HG02943 (cell line): Measurements from ENCODE around the gene MPZL2.

ENCODE experiments used
- ATAC-seq: cut with Tn5 transposase; IDR thresholded peaks from one replicate; pipeline ENCODE4 v1.9.1; 2021; ENCODE audit warnings: mild to moderate bottlenecking, low read depth, moderate library complexity; ENCODE audit not compliant: unreplicated experiment

The MPZL2 gene

DNA sequence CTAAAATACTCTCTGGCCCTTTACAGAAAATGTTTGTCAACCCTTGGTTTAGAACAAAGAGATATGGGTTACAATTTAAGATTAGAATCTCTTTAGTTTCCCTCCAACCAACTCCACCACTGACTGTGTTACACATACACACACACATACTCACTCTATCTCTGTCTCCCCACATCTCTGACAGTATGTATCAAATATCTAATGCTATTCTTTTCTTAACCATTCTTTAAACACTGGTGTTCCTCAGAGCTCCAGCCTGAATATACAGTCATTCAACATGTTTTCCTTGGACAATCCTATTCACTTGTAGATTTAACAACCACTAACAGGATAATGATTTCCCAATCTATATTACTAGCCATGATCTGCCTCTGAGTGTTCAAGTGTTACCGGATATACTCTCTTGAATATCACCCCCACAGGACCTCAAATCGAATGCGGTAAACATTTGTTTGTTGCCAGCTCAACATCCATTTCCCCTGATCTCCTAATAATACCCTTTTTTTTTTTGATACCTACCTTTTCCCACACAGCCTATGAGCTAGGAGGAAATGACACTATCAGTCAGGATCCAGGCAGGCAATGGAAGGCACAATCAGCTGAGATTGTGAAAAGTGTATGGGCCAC, 18.0 kb downstream of the MPZL2 start:
- no peak for ATAC-seq

DNA sequence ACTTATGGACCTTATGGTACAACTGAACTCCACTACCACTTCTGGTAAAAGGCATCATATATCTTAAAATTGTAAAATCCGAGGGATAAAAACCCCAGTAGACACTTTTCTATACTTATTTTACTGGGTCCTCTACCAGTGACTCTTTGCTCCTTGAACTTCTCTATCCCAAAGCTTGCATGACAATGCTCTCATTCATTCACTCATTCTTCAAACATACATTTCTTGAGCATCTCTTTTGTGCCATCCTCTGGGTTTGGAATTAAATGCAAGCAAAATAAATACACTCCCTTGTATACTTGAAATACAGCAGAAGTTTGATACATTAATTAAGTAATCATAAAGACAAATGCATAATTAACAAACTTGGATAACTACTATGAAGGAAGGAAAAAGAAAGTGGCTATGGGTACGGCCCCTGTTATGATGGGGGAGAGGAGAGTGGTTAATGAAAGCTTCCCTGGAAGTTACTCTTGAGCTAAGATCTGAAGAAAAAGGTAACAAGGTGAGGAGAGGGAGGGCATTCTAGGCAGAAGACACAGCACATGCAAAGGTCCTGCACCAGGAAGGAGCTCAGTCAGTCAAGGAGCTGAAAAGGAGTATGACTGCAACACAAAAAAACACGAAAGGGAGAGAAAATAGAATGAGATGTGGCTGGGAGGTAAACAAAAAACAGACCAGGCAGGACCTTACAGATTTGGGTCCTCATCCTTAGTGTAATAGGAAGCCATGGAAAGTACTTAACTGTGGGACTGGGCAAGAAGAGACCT, 19.9 kb downstream of the MPZL2 start:
- no peak for ATAC-seq

DNA sequence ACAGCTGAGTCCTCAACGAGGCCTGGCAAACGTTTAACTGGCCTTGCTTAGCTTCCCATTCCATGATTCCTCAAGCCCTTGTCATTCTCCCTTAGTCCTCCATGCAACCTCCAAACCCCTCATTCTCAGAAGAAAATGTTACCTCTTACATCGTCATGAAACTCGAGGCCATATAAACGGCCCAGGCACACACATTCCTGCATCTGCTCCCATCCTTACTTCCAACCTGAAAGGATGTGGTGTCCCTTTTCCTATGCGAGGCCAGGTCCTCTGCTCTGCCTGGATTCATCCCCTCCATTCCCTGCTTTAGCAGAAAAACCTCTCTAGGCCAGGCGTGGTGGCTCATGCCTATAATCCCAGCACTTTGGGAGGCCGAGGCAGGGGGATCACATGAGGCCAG, 20.9 kb downstream of the MPZL2 start:
- ATAC-seq = no peak

DNA sequence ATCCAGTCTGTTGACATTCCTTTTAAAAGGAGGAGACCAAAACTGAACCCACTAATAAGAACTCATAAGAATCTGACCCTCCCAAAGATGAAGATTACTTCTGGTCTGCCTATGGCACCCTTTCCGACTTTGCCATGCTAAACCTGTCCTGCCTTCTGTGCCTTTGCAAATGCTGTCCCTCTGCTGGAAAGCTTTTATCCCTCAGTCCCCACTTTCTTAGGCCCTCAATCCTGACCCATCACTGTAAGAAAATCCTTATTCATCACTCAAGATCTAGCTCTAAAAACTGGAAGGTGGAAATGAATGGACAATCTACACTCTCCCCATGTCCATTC, 22.4 kb downstream of the MPZL2 start:
- ATAC-seq = no peak

DNA sequence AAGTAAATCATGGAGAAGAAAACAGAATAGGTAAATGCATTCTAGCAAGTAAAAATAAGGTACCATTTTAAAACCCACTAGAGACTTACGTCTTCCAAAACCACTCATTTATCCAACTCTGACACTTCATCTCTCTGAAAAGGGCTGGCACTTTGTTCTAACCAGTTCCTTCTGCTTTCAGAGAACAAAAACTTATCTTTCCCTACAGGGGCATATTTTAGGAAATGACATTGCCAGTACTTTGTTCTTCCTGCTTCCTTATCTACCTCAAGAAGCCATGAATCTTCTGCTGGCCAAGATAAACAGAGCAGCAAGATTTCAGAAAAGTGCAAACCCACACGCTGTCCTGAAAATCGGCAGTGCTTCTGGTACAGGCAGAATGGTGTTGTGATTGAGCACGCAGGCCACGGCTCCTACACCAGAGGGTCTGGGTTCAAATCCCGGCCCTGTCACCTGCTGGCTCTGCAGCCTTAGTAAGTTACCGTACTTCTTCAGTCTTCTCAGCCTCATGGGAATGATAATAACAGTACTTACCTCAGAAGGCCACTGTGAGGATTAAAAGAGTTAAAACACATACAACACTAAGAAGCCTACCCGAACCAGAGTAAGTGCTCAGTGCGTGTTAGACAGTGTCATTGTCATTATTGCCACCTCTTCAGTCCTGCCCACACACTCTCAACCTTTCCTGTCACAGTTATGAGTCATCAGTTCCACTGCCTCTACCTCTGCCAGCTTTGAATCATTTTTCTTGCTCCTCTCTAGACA, 22.9 kb downstream of the MPZL2 start:
- peak; percentile 71 for ATAC-seq

DNA sequence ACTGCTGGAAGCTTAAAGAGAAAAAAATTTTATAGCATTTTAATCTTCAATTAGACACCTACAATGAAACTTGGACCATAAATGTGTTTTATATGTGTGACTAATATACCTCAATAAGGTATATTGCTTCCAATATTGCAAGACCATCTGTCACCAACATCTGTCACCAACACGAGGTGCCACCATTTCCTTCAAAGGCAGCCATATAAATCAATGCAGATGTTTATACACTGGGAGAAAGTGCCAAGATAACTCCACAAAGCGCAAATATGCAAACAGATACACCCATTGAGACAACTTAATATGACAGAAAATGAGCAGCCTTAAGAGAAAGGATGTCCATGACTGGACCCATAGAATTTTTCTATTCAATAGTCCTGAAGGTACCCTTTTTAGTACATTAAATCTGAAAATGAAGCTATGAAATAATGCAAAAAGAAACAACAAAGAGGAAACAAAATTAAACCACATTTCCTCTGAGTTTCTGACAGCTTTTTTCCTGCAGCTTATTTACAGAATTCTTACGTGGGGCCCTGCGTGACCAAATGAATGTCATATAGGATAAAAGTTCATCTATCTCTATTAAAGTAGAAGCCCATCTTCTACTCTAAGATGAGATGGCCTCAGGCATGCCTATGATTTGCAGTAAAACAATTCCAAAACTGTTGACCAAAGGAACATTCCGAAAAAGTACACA, 24.4 kb downstream of the MPZL2 start:
- ATAC-seq = no peak

DNA sequence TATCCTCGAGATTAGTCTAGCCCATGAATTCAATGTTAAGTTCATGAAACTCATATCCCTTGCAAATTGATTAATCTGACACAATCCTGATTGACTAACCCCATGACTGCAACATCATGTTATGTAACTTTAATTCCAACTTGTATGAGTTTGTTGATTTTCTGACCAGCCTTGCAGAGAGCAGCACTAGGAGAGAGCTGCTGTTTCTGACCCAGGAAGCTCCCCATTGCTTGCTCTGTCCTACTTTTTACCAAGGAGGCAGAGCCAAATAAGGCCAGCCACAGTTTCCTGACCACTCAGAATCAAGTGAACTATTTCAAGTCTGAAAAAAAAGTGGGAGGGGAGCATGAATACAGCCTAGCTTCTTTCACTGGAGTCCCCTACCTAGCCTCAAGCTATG, 25.2 kb downstream of the MPZL2 start:
- no peak for ATAC-seq

DNA sequence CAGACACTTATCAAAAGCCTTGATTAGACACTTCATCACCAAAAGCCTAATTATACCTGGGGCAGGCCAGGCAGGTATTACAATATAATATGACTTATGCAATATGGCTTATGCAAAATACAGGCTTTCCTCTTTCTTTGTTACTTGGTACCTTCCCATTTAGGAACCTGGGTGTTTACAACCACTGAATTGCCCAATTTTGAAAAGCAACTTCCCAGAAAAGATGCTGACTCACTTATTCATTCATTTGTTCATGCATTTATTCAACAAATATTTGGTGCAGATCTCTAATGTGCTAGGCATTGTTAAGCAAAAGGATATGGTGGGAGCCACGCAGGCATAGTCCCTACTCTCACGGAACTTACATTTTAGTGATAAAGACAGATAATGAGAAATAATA, 25.7 kb downstream of the MPZL2 start:
- ATAC-seq = no peak

DNA sequence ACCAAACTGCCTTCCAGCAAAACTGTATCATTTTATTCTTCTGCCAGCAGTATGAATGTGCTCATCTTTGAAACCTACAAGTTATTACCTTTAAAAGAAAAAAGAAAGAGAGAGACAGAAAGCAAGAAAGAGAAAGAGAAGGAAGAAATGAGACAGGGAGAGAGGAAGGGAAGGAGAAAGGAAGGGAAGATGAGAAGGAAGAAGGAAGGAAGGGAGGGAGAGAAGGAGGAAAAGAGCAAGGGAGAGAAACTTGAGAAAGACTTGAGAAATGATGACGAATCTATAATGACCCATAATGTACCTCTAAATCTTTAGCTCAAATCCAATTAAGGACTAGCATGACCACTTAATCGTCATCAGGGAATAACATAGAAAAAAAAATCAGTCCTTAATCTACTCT, 27.9 kb downstream of the MPZL2 start:
- ATAC-seq = no peak

DNA sequence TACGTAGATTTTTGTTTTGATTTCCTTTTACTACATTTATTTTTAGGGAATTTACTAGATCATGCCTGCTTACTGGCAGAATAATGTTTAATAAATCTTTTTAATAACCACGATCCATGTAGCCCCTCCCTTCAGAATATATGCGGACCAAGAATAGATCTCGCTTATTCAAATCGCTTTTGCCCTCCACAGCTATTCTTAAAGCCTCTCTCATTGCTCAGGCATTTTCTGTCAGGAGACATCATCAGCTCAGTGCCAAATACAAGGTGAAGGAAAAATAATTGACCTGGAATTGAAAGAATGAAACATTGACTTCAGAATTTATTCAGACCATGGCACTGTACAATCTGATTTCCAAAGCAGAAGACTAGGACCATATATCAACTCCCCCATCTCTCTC, 29.3 kb downstream of the MPZL2 start:
- ATAC-seq = no peak

DNA sequence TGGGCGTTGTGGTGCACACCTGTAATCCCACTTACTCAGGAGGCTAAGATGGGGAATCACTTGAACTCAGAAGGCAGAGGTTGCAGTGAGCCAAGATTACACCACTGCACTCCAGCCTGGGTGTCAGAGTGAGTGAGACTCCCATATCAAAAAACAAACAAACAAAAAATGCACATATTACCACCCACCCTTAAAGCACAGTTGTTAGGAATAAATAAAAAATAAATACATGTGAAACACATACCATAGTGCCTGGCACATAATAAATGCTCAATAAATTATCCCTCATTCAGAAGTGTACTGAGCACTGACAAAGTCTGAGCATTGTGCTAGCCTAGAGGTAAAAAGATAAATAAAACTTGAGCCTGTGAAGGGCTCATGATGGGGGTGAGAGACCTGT, 30.2 kb downstream of the MPZL2 start:
- ATAC-seq = no peak

DNA sequence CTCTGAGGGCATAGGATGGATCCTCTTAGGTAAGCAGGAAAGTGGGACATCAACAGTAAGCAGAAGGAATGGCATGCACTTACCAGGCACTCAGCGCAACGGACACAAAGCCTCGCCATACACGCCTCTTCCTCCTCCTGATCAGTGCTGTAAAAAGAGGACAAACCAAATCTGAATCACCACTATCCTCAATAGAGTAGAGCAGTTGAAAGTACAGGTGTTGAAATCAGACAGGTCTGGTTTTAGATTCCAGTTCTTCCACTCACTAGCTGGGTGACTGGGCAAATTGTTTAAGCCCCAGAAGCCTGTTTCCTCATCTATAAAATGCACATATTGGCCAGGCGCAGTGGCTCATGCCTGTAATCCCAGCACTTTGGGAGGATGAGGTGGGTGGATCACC, 30.7 kb downstream of the MPZL2 start:
- no peak for ATAC-seq

DNA sequence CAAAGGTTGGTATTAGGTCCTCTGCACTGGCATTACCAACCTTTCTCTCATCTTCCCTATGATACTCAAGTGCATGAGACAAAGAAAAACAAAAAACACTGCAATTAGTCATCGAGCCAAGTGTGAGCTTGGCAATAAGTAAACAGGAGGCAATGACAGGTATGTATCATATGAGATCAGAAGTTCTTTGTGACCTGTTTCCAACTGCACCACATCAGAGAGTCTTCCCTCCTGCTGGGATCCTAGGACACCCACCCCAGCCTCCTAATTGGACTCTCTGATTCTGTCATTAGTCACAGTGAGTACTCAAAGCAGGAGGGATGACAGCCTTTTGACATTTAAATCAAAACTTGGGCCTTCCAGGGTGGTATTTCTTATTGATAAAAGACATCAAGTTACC, 31.4 kb downstream of the MPZL2 start:
- no peak for ATAC-seq

DNA sequence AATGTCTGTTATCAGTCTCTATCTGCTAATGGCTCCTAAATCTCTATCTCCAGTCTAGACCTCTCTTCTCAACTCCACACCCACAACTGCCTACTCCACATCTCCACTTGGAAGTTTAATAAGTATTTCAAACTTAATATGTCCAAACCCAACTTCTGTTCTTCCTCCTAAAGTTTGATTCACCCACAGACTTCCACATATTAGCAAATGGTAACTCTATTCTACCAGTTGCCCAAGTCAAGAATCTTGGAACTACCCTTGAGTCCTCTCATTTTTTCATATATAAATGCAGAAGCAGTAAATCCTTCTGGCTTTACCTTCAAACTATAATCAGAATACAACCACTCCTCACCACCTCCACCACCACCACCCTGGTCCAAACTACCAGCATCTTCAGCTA, 32.6 kb downstream of the MPZL2 start:
- no peak for ATAC-seq

DNA sequence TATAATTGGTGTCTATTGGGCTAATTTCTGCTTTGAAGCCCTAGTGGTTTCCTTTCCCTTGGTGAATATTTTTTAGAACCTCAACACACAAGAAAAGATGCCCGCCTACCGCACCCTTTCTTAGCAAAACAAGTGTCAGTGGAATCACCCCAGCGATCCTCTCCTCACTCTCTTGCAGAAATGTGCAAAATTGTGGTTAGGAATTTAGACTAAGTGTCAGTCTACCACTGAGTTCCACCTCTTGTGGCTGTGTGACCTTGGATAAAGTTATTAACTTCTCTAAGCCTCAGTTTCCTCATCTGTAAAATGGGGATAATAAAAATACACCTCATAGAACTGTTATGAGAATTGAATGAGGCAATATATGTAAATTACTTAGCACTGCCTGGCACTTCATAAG, 34.0 kb downstream of the MPZL2 start:
- ATAC-seq = no peak

DNA sequence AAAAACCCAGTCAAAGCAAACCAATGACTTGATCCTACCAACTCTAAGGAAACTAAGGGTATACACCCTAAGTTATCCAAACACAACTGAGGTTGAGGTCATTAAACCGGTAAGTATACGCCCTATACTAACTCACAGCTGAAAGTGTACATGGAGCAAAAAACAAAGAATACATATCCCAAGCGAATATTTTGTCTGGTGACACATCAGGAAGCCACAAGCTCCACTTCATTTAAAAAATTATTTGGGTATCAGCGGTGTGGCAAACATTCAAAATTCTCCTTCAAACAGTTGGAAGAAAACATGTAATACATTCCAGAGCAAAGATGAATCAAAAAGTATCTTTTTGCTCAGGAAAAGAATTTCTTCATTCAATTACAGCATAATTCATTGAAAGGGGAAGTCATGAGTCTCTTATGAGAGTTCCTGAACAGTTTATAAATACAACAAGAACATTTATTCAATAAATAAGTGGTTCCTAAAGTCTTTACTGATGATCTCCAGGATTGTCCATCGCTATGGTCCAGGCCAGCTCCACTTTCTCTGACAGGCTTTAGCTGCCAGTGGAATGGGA, 34.7 kb downstream of the MPZL2 start:
- no peak for ATAC-seq

DNA sequence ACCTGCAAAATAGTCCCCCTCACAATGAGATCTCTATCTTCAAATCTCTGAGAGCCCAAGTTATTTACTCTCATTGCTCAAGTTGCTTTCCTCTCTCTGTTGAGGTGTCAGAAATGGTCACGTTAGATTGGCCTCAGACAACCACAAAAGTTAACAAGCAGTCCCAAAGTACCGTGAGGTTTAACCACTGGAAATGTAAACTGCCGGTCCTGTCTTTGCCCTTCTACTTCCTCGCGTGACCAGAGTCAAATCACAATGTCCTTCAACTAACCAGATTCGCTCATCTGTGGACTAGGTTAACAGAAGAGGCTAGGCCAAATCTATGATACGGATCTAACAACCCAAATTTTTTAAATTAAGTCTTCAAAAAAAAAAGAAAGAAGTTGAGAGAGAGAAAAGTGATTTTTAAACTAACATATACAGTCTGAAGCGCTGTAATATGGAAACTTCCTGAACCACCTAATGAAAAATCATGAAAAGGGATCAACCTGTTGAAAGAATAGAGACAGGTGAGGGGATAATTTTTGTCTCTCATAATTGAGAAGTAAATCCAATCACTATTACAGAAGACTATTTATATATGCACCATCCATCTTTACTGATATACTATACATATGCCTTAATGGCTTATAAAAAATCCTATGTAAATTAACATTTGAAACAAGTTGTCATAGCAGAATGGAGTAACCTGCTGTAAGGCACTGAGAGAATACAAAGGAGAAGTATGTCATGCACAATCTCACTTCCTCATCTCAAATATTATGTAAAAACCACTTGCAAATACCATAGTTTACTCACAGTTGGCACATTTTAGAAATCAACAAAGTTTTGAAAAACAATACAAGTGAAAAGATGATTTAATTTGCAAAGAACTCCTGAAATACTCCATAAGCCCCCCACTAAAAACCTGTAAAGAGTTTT, 36.0 kb downstream of the MPZL2 start:
- ATAC-seq = no peak

DNA sequence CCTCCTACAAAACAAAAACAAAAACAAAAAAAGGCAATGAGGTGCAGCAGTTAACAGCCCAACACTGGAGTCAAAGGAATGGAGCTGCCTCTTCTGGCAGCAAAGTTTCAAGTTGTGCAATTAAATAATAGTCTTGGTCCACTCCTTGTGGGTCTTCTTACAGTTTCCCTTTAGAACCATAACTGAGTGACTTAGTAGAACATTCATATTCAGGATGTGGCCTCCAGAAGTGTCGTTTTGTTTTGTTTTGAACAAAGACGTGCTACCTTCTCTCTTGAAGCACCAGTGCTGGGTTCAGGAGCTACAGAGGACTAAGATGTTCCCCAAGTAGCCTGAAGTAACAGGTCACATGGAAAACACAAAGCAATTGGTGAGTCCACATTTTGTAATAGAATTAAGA, 37.3 kb downstream of the MPZL2 start:
- ATAC-seq = no peak

DNA sequence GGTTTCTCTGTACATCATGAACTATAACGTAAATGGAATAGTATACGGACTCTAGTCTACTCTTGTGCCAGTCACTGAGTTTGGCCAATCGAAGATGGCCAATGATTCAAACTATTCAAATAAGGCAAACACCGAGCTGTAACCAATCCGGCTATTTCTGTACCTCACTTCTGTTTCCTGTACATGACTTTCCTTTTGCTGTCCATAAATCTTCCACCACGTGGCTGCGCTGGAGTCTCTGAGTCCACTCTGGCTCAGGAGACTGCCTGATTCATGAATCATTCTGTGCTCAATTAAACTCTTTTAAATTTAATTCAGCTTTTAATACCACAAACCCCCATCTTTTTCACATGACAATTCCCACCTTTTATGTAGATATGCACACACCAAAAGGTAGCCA, 37.8 kb downstream of the MPZL2 start:
- no peak for ATAC-seq
